SIG-M5 treated with dmso at 0.1 percent for 504 hours (cell line): ENCODE measurements around the gene CD58.
A peak's percentile ranks its signal among the peaks of the same experiment; 100 is the strongest.

Source experiments
- DNase-seq: peaks from one replicate; lab custom pipeline; 2025; ENCODE audit not compliant: unreplicated experiment; lab: John Stamatoyannopoulos, UW

The CD58 gene

DNA sequence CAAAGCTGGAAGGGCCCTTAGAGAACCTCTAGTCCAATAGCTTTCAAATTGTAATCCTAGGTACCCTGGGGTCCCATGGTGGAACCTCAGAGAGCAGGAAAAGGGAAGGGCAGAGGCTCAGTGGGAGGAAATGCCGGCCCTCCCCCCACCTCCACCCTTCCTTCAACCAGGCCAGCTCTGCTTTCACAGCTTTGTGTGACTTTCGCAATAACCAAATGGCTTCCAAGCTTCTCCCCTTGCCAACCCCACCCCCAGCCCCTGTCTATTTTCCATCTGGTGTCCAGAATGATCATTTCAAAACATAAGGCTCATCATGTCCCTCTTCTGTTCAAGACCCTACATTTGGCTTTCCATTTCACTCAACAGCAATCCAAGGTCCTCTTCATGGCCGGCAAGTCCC lies 74.4 kb downstream of the CD58 start:
- peak; percentile 57 for DNase-seq

DNA sequence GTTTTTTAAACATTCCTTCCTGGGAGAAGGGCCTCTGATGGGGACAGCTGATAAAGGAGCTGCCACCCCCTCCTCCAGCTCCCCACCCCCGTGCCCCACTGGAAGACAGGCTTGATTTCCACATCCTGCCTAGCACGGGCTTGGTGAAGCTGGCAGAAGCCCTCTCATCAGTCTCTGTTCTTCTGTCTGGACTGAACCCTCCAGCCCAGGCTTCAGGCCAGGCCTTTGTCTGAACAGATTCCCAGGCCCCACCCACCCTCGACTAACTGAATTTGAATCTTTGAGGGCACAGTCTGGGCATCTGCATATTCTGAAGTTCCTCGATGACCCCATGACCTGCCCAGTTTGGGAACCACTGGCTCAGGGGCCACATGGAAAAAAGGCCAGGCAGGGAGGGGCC lies 75.3 kb downstream of the CD58 start:
- DNase-seq, result no peak

DNA sequence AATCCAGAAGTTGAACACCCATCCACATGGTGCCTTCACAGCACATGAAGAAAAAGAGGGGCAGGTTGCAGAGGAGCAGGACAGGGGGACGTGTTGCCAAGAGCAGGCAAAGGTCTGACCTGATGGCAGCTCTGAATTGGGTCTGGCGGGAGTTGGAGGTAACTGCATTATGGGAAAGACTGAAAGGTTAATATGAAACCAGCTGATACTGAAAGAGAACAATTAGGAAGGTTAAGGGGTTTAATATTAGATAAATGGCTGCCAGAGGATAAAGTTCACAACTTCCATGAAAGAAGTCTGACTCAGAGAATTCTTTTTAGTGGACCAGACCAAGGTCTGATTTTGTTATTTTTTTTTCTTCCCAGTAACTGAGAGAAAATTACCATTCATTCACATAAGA lies 76.1 kb downstream of the CD58 start:
- DNase-seq, result no peak

DNA sequence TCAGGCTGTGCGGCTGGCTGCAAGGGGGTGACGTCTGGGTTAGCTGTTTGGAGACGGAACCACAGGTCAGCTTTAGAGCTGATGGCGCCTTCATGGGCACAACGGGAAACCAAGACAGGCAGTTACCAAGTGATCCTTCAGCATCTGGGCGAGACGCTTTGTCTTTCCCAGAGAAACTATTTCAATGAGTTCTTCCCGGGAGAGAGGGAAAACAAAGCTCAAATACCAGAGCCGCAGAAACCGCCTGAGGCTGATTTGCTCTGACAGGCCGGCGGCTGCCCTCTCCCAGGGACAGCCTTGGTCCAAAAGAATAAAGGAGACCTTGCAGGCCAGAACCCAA lies 76.5 kb downstream of the CD58 start:
- no peak for DNase-seq

DNA sequence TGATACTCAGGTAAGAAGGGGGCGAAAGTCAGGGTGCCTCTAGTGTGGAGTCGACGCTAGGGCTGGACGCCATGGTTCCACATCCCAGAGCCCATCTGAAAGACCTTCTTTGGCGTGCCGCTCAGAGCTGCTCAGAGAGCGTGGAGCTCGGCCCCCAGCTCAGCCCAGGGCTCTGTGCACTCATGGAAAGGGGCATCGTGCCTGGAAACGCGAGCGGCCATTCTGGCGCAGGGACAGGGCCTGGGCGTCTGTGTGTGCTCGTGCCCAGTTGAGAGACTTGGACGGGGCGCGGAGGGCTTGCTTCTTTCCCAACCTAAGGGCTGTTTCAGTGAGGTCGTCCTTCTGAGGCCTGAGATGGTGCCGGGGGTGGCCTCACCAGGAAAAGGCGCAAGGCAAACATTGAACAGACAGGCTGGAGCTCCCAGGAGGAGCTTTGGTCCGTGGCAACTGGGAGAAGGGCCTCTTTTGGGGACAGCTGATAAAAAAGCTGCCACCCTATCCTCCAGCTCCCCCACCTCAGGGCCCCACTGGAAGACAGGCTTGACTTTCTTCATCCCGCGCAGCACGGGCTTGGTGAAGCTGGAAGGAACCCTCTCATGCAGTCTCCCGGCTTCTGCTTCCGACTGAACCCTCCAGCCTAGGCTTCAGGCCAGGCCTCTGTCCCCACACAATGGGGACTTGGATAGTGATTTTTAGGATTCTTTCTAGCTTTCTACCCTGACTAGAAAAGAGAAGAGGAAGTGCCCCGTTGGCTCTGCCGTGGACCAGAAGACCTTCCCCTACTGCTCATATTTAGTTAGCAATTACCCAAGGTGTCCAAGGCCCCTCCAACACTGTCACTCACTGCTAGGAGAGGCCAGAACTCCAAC lies 77.1 kb downstream of the CD58 start:
- peak; percentile 14 for DNase-seq

DNA sequence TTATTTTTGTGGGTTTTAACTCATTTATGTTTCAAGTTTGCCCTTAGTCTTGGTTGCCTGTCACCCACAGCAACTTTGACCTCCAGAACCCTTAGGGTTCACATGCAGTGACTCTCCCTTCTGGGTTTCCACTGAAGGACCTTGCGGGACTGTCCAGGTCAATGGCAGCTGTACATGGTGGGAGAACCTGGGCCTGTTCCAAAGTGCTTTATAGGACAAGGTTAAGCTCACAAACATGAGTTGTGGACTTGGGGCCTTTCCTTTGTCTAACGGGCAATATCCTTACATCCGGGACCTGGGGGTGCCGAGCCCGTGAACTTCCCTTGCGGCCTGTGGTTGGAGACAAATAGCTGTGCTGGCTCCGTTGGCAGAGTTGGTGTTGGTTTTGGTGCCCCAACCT lies 77.8 kb downstream of the CD58 start:
- no peak for DNase-seq

DNA sequence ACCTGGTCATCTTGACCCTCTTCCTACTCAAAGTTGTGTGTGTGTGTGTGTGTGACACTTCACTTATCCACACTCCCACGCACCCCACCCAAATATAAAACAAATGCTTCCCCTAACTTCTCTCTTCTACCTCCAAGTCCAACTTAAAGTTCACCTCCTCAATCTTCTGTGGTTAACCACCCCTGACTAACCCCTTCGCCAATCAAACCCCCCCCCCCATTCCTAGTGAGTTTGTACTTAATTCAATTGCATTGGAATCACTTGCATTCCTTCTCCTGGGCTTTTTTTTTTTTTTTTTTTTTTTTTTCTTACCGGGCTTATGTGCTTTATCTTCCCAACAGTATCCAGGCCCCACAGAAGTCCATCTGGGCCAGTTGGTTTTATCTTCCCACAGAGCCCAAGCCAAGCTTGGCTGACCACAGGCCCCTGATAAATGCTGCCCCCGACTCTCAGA lies 78.4 kb downstream of the CD58 start:
- no peak for DNase-seq

DNA sequence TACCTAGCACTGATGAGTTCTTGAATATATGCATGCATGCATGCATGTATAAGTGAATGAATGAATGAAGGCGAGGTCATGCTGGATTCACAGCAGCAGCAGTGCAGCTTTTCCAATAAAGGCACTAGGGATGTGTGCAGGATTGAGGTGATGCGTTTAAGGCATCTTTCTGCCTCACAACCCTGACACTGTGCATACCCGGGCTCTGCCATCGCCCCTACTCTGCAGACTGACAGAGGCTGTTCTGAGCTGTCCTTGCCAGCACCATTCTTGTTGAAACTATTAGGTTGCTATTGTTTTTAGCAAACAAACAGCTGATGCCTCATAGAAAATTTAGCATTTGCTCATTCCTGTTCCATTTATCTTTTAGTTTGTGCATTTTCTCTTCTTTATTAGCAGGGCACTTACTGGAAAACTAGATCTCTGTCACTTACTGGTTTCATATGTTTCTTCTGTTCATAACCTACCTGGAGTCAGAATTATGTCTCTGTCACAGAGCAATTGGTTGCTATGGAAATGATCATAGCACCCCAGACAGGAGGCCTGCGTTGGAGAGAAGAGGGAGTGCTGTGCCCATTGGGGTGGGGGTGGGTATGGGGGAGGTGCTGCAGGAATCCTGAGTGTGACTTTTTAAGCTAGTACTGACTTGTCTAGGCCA lies 79.0 kb downstream of the CD58 start:
- DNase-seq, result no peak

DNA sequence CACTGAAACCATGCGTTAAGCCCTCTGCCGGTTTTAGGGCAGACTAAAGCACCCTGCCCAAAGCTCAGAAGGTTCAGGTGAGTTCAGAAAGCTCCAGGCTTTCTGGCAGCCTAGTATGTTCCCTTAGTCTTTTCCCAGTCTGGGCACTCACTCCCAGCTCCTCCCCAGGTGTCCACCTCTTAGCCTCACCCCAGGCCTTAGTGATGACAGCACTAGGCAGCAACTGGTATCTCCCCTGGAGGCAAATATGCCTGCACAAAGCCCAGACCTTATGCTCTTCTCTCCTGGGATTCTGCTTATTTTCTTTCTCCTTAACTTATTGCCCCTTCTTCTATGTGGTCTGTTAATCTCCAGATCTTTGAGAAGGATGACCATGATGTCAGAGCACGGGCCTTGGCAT lies 80.2 kb downstream of the CD58 start:
- DNase-seq, result no peak

DNA sequence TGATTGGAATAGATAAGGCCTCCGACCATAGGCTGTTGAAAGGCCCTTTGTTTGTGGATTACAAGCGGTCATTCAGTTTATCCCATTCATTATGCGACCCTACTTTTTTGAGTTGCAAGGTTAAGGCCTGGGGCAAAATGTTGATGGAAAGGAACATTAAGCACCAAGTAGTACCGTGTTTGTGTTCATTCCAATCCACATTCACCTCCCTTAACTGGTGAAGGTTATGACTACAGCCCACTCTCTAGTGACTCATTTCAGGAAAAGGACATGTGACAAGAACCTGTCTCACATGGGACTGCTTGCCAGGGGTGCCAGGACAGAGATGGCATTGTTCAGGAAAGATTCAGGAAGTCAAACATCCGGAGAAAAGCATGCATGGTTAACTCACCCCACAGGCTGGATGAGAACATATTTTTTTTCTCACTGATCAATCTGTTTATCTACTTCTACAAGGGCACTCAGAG lies 81.6 kb downstream of the CD58 start:
- no peak for DNase-seq

DNA sequence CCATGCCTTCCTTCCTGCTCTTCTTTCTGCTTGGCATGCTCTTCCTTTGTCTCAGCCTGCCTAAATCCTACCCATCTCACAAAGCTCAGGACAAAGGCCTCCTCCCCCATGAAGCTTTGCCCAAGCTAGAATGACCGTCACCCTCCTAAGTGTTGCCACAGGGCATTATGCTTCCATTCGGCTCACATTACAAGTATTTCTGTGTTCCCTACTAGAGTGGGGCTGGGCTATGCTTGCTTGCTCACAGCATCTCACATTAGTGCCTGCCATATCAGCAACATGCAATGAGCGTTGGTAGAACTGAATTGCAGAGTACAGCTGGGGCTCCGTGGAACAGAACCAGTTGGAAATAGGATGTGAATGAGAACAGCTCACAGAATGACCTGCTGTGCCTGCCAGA lies 82.8 kb downstream of the CD58 start:
- no peak for DNase-seq

DNA sequence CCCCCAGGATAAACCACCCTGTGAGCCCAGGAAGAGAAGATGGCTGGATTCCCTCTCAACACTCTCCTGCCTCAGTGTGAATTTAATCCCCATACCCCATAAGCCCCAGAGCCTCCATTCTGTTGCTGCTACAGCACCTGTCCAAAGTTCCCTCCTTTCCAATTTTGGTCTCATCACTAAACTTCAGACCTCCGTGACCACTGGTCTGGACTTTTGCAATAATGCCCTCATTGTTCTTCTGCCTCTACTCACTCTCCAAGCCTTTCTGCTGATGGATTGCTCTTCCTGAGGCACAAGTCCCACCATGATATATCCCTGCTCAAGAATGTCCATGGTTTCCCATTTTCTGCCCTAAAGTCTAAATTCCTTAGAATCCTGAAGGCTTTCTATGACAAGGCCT lies 83.2 kb downstream of the CD58 start:
- no peak for DNase-seq

DNA sequence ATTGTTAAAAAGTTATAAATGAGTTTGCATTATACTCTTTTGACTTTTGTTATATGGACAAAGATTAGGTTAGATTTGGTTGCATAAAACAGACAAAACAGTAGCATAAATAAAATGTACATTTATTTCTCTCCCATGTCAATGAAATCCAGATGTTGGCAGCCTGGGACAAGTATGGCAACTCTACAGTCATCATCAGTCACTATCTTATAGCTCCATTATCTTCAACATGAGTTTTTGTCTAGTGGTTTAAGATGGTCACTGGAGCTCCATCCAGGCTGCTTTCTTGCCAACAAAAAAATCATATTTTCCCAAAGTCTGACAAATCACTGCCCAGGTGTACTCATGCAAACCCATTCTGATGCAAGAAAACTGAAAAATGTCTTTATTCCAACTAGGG lies 83.8 kb downstream of the CD58 start:
- no peak for DNase-seq

DNA sequence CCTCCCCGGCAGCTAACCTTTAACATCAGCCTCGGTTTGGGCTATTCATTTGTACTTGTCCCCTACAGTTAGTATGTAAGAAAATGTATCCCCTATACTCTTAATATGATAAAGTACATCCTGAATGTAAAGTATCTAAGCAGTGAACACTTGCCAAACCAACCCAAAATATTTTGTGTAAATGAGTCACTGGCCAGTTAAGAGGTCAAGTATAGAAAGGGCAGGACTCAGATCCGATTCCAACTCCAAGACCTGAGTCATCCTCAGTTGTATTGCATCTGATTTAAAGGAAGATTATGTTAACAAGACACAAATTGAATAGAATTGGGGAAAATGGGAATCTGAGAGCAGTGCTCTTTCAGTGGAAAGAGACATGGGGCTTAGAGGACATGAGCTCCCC lies 84.4 kb downstream of the CD58 start:
- DNase-seq, result no peak

DNA sequence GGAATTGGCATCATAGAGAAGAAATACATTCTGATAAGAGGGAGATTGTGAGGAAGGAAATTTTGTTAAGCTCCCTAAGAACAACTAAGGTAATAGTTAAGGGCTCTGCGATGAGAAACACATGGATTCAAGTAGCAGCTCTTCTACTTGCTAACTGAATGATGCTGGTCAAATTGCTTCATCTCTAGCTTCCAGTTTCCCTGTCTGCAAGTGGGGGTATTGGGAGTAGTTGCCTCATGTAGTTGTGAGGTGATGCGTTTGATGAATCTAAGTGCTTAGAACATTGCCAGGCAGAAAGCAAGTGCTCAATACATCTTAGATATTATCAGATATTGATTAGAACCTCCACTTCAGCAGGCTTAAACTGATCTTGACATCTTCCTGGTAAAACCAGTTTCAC lies 84.8 kb downstream of the CD58 start:
- DNase-seq, result no peak

DNA sequence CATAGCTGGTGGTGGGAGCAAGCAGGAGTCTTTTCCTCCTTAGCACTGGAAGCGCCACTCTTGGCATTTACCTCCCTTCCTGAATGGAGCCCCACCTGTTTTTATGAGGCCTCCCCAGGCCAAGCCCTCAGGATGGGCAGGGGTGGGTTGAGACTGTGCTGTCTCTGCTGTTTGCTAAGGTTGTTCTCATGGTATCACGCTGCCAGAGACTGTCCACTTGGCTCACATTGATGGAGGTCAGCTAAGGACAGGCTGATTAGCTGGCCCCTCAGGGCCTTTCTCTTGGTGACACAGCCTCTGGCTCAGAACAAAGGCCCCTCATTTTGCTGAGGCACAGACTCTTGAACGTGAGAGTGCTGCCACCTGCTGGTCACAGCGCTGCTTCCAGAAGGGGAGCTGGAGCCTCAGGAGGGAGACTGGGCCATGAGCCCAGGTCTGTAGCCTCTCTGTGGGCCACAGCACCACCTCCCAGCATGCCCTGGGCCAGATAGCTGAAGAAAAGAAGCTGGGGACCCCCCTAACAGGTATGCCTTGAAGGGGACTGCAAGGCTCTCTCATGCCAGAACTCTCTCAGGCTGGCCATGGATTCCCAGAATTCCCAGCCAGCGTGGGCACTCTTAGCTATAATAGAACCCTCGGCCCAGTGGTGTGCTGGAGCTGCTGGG lies 85.6 kb downstream of the CD58 start:
- DNase-seq, result peak; percentile 75

DNA sequence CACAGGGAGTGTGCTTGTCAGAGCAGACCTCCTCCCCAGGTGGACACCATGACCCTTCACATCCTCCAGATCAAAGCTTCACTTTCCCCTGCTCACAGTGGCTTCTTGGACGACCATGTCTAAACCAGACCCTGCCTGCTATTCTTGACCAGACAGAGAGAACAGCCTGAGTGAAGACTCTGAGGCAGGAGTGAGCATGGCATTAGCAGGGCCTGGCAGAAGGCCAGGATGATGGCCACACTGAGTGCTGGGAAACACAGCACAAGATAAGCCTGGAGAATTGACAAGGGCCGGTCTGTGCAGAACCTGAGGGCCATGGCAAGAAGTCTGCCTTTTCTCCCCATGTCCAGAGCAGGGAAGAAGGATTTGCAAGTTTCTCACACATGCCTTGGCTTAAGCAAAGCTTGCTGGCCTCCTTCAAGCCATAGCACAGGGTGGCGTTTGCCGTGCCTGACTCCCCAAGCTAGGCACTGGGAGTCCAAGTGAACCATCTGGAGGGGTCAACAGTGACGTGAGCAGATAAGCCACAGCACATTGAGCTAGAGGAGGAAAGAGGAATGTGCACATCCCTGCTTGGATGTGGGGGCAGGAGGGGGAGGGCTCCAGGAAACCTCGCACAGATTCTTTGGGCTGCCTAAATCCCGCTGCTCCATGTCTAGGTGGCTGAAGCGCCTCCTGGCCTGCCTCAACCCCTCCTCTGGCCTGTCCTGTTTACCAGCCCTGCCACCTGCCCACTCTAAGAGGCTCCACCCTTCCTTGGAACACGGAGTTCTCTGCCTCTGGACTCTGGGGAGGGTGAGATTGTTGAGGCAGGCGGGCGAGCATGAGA lies 87.1 kb downstream of the CD58 start:
- DNase-seq, result no peak

DNA sequence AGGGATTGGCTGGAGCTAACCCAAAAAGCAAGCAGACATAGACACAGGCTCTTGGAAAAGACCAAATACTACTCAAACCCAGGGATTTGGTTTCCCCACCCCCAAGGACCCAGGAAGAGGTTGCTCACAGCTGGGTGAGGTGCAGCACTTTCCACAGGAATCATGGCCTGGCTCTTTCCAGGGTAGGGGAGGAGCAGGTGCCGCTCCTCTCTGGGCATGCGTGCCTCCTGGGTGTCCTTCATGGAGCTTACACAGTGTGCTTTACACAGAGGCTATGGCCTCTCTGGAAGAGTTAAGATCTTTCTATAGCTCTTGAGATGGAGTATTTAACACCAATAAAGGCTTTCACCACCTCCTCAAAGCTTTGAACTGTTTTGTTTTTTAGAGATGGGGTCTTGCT lies 88.3 kb downstream of the CD58 start:
- no peak for DNase-seq

DNA sequence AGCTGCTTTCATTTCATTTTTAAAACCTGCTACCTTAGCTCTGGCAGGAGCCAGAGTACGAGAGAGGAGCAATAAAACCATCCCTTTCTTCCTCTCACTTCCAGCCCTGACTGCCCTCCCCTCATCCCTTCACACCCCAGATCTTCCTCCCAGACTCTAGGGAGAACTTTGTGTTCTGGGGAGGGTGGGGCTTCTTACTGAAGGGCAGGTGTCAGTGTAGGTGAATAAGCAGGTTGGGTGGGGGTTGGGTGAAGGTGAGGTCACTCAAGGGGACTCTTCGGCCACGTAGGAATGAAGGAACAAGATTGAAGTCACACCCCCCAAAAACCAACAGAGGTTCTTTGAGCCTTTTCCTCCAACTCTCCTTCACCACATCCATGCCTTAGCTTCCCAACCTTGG lies 88.9 kb downstream of the CD58 start:
- DNase-seq, result no peak

DNA sequence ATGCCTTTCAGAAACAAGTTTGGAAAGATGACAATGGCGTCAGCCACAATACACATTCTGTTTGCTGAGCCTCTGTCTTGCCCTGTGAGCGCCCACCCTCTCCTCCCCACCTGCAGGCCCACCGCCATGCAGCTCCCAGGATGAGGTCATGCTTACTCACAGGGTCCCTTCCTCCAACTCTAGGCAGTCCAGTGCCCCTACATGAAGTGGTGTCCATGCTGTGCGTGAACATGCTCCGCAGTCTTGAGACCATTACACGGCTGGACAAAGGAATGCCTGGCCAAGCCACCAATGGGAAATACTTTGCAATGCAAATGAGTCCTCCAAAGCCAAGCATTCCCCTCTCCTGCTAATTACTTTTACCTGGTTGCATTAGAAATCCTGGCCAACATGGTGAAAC lies 92.2 kb downstream of the CD58 start:
- no peak for DNase-seq

DNA sequence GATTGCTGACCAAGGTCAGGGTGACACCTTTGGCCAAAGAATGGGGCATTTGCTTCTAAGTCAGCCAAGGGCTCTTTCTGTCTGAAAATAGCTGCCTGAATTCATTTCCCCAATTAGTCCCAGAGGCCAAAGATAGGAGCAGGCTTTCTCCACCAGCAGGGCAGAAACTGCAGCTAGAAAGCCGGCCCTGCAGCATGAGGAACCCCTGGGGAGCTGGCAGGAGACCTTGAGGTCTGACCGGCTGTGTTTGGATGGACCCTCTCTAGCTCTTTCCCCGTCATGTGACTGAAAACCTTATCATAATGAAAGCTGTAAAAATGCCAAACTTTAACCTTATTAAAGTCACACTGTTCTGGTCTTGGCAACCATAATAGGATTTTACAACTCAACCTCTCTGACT lies 93.4 kb downstream of the CD58 start:
- DNase-seq, result no peak
